ENCODE data around the gene MRGPRF. TPM values are rescaled to one million over a fixed set of nuclear protein-coding genes. Genes with fewer than 3 reads are reported as not detected.

MRGPRF gene
- polyA plus RNA-seq, 1 donor from 2014 or later: not detected

DNA sequence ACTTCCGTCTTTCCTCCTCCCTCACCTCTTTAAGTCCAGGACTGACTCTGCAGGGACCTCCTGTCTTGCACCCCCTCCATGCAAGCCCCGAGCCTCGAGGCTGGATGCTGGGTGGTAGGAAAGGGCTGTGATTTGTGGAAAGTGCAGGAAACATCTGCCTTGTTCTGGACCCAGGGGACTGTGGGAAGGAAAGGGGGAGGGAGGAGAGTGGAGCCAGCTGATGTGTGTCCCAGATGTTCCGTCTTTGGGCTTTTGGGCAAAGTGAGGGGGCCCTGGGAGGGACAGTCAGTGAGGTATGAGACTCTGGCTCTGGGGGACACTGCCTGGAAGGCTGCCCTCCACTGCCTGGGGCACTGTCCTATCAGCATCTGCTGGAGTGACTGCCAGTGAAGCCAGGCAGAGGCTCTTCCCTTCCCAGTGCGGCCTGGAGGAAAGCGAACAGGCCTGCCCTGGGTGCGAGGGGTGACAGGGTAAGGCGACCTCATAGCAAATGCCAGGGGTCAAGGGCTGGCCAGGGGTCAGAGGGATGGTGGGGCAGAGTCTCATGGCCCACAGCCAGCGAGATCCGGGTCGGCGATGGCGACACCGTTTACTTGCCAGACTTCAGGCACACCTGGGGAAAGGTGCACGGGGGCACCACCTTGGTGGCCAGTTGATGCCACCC lies 34.0 kb downstream of the MRGPRF start:
- no peak overlapping the region for H2AFZ ChIP-seq (ENCODE audit: low read depth, low read length)
- no peak overlapping the region for H3K27ac ChIP-seq (ENCODE audit: low read length)
- H3K9me3 ChIP-seq (ENCODE audit: low read length): peaks cover 3% of the 10 kb centered on the region
- no peak overlapping the region for H3K9ac ChIP-seq (ENCODE audit: low read length)
- H4K20me1 ChIP-seq (ENCODE audit: insufficient read depth): no peaks in the 10 kb centered on the region
- no peak overlapping the region for H3K4me2 ChIP-seq (ENCODE audit: low read length)
- H3K36me3 ChIP-seq (ENCODE audit: insufficient read depth, low read length): no peaks in the 10 kb centered on the region
- no peaks in the 10 kb centered on the region for H3K79me2 ChIP-seq (replicated peaks; ENCODE audit: insufficient read depth, low read length)
- no peaks in the 10 kb centered on the region for H3K9me2 ChIP-seq (ENCODE audit: insufficient read depth, low read length)
- H3F3A ChIP-seq (ENCODE audit: insufficient read depth, low read length, poor library complexity, severe bottlenecking): no peaks in the 10 kb centered on the region
- no peak overlapping the region for H3K4me3 ChIP-seq (ENCODE audit: low read length)
- TF ChIP-seq EP300 (conservative IDR thresholded peaks at IDR 0.05; ENCODE audit: poor library complexity, severe bottlenecking) (no peak), EZH2 (IDR thresholded peaks at IDR 0.05; ENCODE audit: borderline replicate concordance, insufficient read depth, low read length, poor library complexity, severe bottlenecking) (no peak), POLR2AphosphoS5 (IDR thresholded peaks at IDR 0.05) (no peak), TAF1 (IDR thresholded peaks at IDR 0.05; ENCODE audit: low read depth) (no peak), MXI1 (conservative IDR thresholded peaks at IDR 0.05; ENCODE audit: poor library complexity, severe bottlenecking) (no peak), RAD21 (conservative IDR thresholded peaks at IDR 0.05) (no peak), SMC3 (conservative IDR thresholded peaks at IDR 0.05; ENCODE audit: poor library complexity) (no peak)
- TF ChIP-seq, protein P1, sequence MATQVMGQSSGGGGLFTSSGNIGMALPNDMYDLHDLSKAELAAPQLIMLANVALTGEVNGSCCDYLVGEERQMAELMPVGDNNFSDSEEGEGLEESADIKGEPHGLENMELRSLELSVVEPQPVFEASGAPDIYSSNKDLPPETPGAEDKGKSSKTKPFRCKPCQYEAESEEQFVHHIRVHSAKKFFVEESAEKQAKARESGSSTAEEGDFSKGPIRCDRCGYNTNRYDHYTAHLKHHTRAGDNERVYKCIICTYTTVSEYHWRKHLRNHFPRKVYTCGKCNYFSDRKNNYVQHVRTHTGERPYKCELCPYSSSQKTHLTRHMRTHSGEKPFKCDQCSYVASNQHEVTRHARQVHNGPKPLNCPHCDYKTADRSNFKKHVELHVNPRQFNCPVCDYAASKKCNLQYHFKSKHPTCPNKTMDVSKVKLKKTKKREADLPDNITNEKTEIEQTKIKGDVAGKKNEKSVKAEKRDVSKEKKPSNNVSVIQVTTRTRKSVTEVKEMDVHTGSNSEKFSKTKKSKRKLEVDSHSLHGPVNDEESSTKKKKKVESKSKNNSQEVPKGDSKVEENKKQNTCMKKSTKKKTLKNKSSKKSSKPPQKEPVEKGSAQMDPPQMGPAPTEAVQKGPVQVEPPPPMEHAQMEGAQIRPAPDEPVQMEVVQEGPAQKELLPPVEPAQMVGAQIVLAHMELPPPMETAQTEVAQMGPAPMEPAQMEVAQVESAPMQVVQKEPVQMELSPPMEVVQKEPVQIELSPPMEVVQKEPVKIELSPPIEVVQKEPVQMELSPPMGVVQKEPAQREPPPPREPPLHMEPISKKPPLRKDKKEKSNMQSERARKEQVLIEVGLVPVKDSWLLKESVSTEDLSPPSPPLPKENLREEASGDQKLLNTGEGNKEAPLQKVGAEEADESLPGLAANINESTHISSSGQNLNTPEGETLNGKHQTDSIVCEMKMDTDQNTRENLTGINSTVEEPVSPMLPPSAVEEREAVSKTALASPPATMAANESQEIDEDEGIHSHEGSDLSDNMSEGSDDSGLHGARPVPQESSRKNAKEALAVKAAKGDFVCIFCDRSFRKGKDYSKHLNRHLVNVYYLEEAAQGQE (IDR thresholded peaks at IDR 0.05; ENCODE audit: borderline replicate concordance): no peak
- TF ChIP-seq, protein P2, sequence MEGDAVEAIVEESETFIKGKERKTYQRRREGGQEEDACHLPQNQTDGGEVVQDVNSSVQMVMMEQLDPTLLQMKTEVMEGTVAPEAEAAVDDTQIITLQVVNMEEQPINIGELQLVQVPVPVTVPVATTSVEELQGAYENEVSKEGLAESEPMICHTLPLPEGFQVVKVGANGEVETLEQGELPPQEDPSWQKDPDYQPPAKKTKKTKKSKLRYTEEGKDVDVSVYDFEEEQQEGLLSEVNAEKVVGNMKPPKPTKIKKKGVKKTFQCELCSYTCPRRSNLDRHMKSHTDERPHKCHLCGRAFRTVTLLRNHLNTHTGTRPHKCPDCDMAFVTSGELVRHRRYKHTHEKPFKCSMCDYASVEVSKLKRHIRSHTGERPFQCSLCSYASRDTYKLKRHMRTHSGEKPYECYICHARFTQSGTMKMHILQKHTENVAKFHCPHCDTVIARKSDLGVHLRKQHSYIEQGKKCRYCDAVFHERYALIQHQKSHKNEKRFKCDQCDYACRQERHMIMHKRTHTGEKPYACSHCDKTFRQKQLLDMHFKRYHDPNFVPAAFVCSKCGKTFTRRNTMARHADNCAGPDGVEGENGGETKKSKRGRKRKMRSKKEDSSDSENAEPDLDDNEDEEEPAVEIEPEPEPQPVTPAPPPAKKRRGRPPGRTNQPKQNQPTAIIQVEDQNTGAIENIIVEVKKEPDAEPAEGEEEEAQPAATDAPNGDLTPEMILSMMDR (IDR thresholded peaks at IDR 0.05; ENCODE audit: poor library complexity, severe bottlenecking): no peak
- H3K27me3 ChIP-seq (ENCODE audit: insufficient read depth, low read depth, low read length): no peaks in the 10 kb centered on the region

DNA sequence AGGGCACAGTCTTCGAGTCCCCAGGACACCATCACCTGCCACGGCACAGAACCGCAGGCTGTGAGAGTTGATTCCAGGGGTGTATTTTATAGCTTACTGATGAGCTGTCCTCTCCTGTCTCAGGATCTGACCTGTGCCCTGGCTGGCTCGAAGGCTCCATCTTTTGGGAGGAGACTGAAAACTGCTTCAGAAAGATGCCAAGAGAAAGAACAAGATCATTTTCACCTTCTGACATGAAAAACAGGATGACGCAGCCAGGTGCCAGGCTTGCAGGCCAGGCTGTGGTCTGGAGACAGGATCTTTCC lies 34.5 kb downstream of the MRGPRF start:
- TF ChIP-seq EP300 (conservative IDR thresholded peaks at IDR 0.05; ENCODE audit: poor library complexity, severe bottlenecking) (no peak), SMC3 (conservative IDR thresholded peaks at IDR 0.05; ENCODE audit: poor library complexity) (no peak), MXI1 (conservative IDR thresholded peaks at IDR 0.05; ENCODE audit: poor library complexity, severe bottlenecking) (no peak), POLR2AphosphoS5 (IDR thresholded peaks at IDR 0.05) (no peak), TAF1 (IDR thresholded peaks at IDR 0.05; ENCODE audit: low read depth) (no peak), RAD21 (conservative IDR thresholded peaks at IDR 0.05) (no peak), EZH2 (IDR thresholded peaks at IDR 0.05; ENCODE audit: borderline replicate concordance, insufficient read depth, low read length, poor library complexity, severe bottlenecking) (no peak)
- TF ChIP-seq, protein P1 (IDR thresholded peaks at IDR 0.05; ENCODE audit: borderline replicate concordance): no peak
- TF ChIP-seq, protein P2 (IDR thresholded peaks at IDR 0.05; ENCODE audit: poor library complexity, severe bottlenecking): no peak
- Histone ChIP-seq H3K27me3 (ENCODE audit: insufficient read depth, low read depth, low read length) (no peaks in the 10 kb centered on the region), H3K79me2 (replicated peaks; ENCODE audit: insufficient read depth, low read length) (no peaks in the 10 kb centered on the region), H3K9ac (ENCODE audit: low read length) (no peak overlapping the region), H2AFZ (ENCODE audit: low read depth, low read length) (no peak overlapping the region), H3K4me3 (ENCODE audit: low read length) (no peak overlapping the region), H4K20me1 (ENCODE audit: insufficient read depth) (no peaks in the 10 kb centered on the region), H3F3A (ENCODE audit: insufficient read depth, low read length, poor library complexity, severe bottlenecking) (no peaks in the 10 kb centered on the region), H3K9me2 (ENCODE audit: insufficient read depth, low read length) (no peaks in the 10 kb centered on the region), H3K27ac (ENCODE audit: low read length) (no peak overlapping the region), H3K4me2 (ENCODE audit: low read length) (no peak overlapping the region), H3K36me3 (ENCODE audit: insufficient read depth, low read length) (no peaks in the 10 kb centered on the region), H3K9me3 (ENCODE audit: low read length) (peaks cover 3% of the 10 kb centered on the region)

All from neural cell (in vitro differentiated cells).